Right atrium auricular region (tissue), 2 donors: ENCODE data around the gene LAMTOR2. TPM values are rescaled to one million over a fixed set of nuclear protein-coding genes. Genes with fewer than 3 reads are reported as not detected.
"Not testable (repeated sequence)": the region's sequence is repeated elsewhere in the genome, so short reads cannot be mapped to it uniquely, and the experiment has no call there.

Source experiments
- DNase-seq: peaks from one replicate; pipeline ENCODE4 v3.0.0-alpha.2; 2019; ENCODE audit warnings: low spot score
- H3K27ac ChIP-seq, 2 donors: fragments of 200-600 bp; sonication (generic); 1 replicate in 1 of 2; 2 replicates in 1 of 2; pipeline ENCODE4 v1.5.1; 2016 to 2019
- H3K27me3 ChIP-seq, 2 donors: fragments of 200-600 bp; sonication (generic); one replicate each; pipeline versions ENCODE4 v1.5.1 to v1.6.0; 2017 to 2019
- H3K36me3 ChIP-seq: fragments of 200-600 bp; sonication (generic); one replicate; pipeline ENCODE4 v1.5.1; 2016
- H3K4me1 ChIP-seq, 2 donors: fragments of 200-600 bp; sonication (generic); one replicate each; pipeline versions ENCODE4 v1.5.1 to v1.6.0; 2017 to 2019
- H3K4me3 ChIP-seq, 2 donors: fragments of 200-600 bp; sonication (generic); 1 replicate in 1 of 2; 2 replicates in 1 of 2; pipeline ENCODE4 v1.5.1; 2017 to 2019; ENCODE audit warnings: mild to moderate bottlenecking in 1 of 2, moderate library complexity in 1 of 2
- H3K9me3 ChIP-seq, 2 donors: fragments of 200-600 bp; sonication (generic); one replicate each; pipeline ENCODE4 v1.5.1; 2019
- CTCF ChIP-seq, 2 donors: fragments of 200-600 bp; sonication (generic); IDR thresholded peaks; one replicate each; pipeline ENCODE4 v1.5.1; 2019; ENCODE audit warnings: antibody characterized with exemption in 2 of 2
- total RNA-seq, 2 donors: library from RNA; depleted of rRNA; stranded (reverse); fragments of >200 nt; gene quantifications; one replicate each; pipeline ENCODE4 v1.1.0, GENCODE V29; 2016

The LAMTOR2 gene
- total RNA-seq, 2 donors from 2014 or later: 46.1 to 50.7 TPM

- no peak for TF ChIP-seq CTCF (IDR thresholded peaks at IDR 0.05)
- Histone ChIP-seq H3K27me3 (no peaks in the 10 kb centered on the region), H3K4me1 (no peaks in the 10 kb centered on the region), H3K4me3 (no peak overlapping the region), H3K27ac (no peak overlapping the region), H3K36me3 (no peaks in the 10 kb centered on the region), H3K9me3 (no peaks in the 10 kb centered on the region)
- DNase-seq: no peak
Measured at GRCh38 chr1:156069490-156070455, 15.2 kb downstream of the LAMTOR2 start.

- no peak for DNase-seq
- TF ChIP-seq CTCF (IDR thresholded peaks at IDR 0.05): no peak
- H3K4me1 ChIP-seq: peaks cover 0 to 7% of the 10 kb centered on the region in 2 donors
- no peak overlapping the region for H3K4me3 ChIP-seq
- no peak overlapping the region for H3K27ac ChIP-seq
- no peaks in the 10 kb centered on the region for H3K36me3 ChIP-seq
- H3K27me3 ChIP-seq: no peaks in the 10 kb centered on the region
- H3K9me3 ChIP-seq: no peaks in the 10 kb centered on the region
Measured at GRCh38 chr1:156070548-156070947, 16.0 kb downstream of the LAMTOR2 start.

GRCh38 chr1:156071332-156071816, 16.8 kb downstream of the LAMTOR2 start:
- not testable (repeated sequence) for H3K36me3 ChIP-seq, DNase-seq, H3K9me3 ChIP-seq, H3K27ac ChIP-seq, H3K27me3 ChIP-seq, H3K4me3 ChIP-seq
- peaks cover 0 to 16% of the 10 kb centered on the region in 2 donors for H3K4me1 ChIP-seq

GRCh38 chr1:156072251-156072650, 17.7 kb downstream of the LAMTOR2 start:
- no peak for TF ChIP-seq CTCF (IDR thresholded peaks at IDR 0.05)
- Histone ChIP-seq H3K27ac (no peak overlapping the region), H3K4me3 (no peak overlapping the region), H3K36me3 (no peaks in the 10 kb centered on the region), H3K4me1 (peaks cover 0 to 18% of the 10 kb centered on the region in 2 donors), H3K9me3 (no peaks in the 10 kb centered on the region), H3K27me3 (no peaks in the 10 kb centered on the region)
- no peak for DNase-seq

- Histone ChIP-seq H3K27ac (no peak overlapping the region), H3K4me1 (peaks cover 0 to 18% of the 10 kb centered on the region in 2 donors), H3K27me3 (no peaks in the 10 kb centered on the region), H3K4me3 (no peak overlapping the region), H3K9me3 (no peaks in the 10 kb centered on the region), H3K36me3 (no peaks in the 10 kb centered on the region)
- DNase-seq: no peak
- no peak for TF ChIP-seq CTCF (IDR thresholded peaks at IDR 0.05)
Measured at GRCh38 chr1:156073110-156073687, 18.6 kb downstream of the LAMTOR2 start.

GRCh38 chr1:156073740-156074139, 19.2 kb downstream of the LAMTOR2 start:
- no peak for DNase-seq
- Histone ChIP-seq H3K27me3 (no peaks in the 10 kb centered on the region), H3K36me3 (no peaks in the 10 kb centered on the region), H3K4me3 (no peak overlapping the region), H3K4me1 (peaks cover 0 to 18% of the 10 kb centered on the region in 2 donors), H3K9me3 (no peaks in the 10 kb centered on the region), H3K27ac (no peak overlapping the region)
- TF ChIP-seq CTCF (IDR thresholded peaks at IDR 0.05): no peak
